GM10248 (cell line): ENCODE data around the gene CCDC180.
A peak's percentile ranks its signal among the peaks of the same experiment; 100 is the strongest.

Source experiments
- CTCF ChIA-PET: fragments of 300-600 bp; sonication (Branson Sonifier 250); formaldehyde crosslinking; extraction: SDS; loops from one replicate; lab custom pipeline; 2021; ENCODE audit warnings: antibody characterized with exemption; lab: Yijun Ruan, JAX
- POLR2A ChIA-PET: fragments of 350-650 bp; sonication (Branson Sonifier 250); formaldehyde crosslinking; extraction: SDS; loops from one replicate; lab custom pipeline; 2020; ENCODE audit warnings: antibody characterized with exemption; lab: Yijun Ruan, JAX
- DNase-seq: peaks from one replicate; pipeline ENCODE4 v3.0.0; 2012; ENCODE audit errors: extremely low spot score
- CTCF ChIP-seq: IDR thresholded peaks from 2 replicates; pipeline ENCODE4 v1.5.1; 2012; ENCODE audit warnings: mild to moderate bottlenecking, low read depth; ENCODE audit errors: extremely low read depth, missing control alignments, control extremely low read depth

The CCDC180 gene

GRCh38 chr9:97297889-97298288 is 9.6 kb upstream of the CCDC180 start:
- no peak for TF ChIP-seq CTCF
- DNase-seq = no peak
- ChIA-PET POLR2A (no interaction called here), CTCF (no interaction called here)

GRCh38 chr9:97299809-97300414 is 7.5 kb upstream of the CCDC180 start:
- DNase-seq = peak; percentile 46
- TF ChIP-seq CTCF = no peak
- ChIA-PET CTCF (interaction anchor here (0.9 to 2.1 kb wide), 4 partner anchors 11 to 86 kb away, joined by 3 to 5 read pairs (median 3); no protein-coding TSS in a partner anchor), POLR2A (no interaction called here)

- ChIA-PET CTCF (interaction anchor here (0.6 to 2.1 kb wide), 3 partner anchors 10 to 444 kb away, joined by 3 to 5 read pairs (median 3); no protein-coding TSS in a partner anchor), POLR2A (no interaction called here)
- TF ChIP-seq CTCF = no peak
- DNase-seq = no peak
Measured at GRCh38 chr9:97300586-97300985, 6.9 kb upstream of the CCDC180 start.

- no peak for TF ChIP-seq CTCF
- ChIA-PET CTCF (interaction anchor here (1.1 to 1.4 kb wide), 2 partner anchors 20 to 85 kb away, joined by 3 read pairs; no protein-coding TSS in a partner anchor), POLR2A (no interaction called here)
- no peak for DNase-seq
Measured at GRCh38 chr9:97301974-97302373, 5.5 kb upstream of the CCDC180 start.

GRCh38 chr9:97304586-97304985 is 2.9 kb upstream of the CCDC180 start:
- POLR2A ChIA-PET = no interaction called here
- TF ChIP-seq CTCF = no peak
- no peak for DNase-seq
- CTCF ChIA-PET = no interaction called here

- ChIA-PET CTCF (no interaction called here), POLR2A (no interaction called here)
- TF ChIP-seq CTCF = no peak
- DNase-seq = no peak
Measured at GRCh38 chr9:97305501-97306298, 1.8 kb upstream of the CCDC180 start.
